HAP-1 (cell line): ENCODE measurements around the gene MS4A18.
"Not testable (repeated sequence)": the region's sequence is repeated elsewhere in the genome, so short reads cannot be mapped to it uniquely, and the experiment has no call there.

ENCODE experiments used
- DNase-seq, 2 experiments: peaks; one replicate each; pipeline ENCODE4 v3.0.0-alpha.2; 2016 to 2020; ENCODE audit warnings: low spot score in 2 of 2
- H3K27me3 ChIP-seq: fragments of 250-450 bp; sonication (Bioruptor Pico); 2 replicates; pipeline ENCODE4 v1.5.1; 2020; ENCODE audit warnings: low read depth, mild to moderate bottlenecking, moderate library complexity
- H3K36me3 ChIP-seq: fragments of 250-450 bp; sonication (Bioruptor Pico); replicated peaks from 2 replicates; pipeline ENCODE4 v1.5.1; 2020; ENCODE audit warnings: mild to moderate bottlenecking
- H3K4me1 ChIP-seq: fragments of 250-450 bp; sonication (Bioruptor Pico); 2 replicates; pipeline ENCODE4 v1.5.1; 2020; ENCODE audit warnings: mild to moderate bottlenecking
- H3K4me3 ChIP-seq: fragments of 250-450 bp; sonication (Bioruptor Pico); 2 replicates; pipeline ENCODE4 v1.5.1; 2020; ENCODE audit warnings: mild to moderate bottlenecking, moderate library complexity
- H3K9me3 ChIP-seq: fragments of 250-450 bp; sonication (Bioruptor Pico); 2 replicates; pipeline ENCODE4 v1.5.1; 2020; ENCODE audit warnings: mild to moderate bottlenecking, moderate library complexity
- in situ Hi-C: fragments of 300-500 bp; cut with MboI; formaldehyde crosslinking; loops from 3 replicates; pipeline ENCODE4 v1.14.3; 2020; ENCODE audit warnings: low sequenced_read_pairs, inconsistent platforms, mixed read lengths

MS4A18 gene

GRCh38 chr11:60711276-60711675 lies 13.2 kb upstream of the MS4A18 start:
- H3K9me3 ChIP-seq, result no peaks in the 10 kb centered on the region
- in situ Hi-C loops, result no loop called here
- H3K4me3 ChIP-seq, result no peak overlapping the region
- H3K36me3 ChIP-seq, result no peaks in the 10 kb centered on the region
- no peak for DNase-seq
- no peaks in the 10 kb centered on the region for H3K27me3 ChIP-seq
- H3K4me1 ChIP-seq, result no peaks in the 10 kb centered on the region

DNA sequence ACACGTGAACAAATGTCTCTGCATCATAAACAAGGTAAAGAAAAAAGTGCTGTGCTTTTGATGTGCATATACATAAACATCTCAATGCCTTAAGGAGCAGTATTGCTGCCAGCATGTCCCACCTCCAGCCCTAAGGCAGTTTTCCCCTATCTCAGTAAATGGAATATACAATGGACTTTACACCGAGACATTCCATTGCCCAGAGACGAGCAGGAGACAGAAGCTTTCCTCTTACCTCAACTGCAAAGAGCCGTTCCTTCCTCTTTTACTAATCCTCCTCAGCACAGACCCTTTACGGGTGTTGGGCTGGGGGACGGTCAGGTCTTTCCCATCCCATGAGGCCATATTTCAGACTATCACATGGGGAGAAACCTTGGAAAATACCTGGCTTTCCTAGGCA lies 11.1 kb upstream of the MS4A18 start:
- H3K4me3 ChIP-seq, H3K27me3 ChIP-seq, H3K9me3 ChIP-seq, DNase-seq, in situ Hi-C loops, H3K4me1 ChIP-seq, H3K36me3 ChIP-seq: not testable (repeated sequence)

DNA sequence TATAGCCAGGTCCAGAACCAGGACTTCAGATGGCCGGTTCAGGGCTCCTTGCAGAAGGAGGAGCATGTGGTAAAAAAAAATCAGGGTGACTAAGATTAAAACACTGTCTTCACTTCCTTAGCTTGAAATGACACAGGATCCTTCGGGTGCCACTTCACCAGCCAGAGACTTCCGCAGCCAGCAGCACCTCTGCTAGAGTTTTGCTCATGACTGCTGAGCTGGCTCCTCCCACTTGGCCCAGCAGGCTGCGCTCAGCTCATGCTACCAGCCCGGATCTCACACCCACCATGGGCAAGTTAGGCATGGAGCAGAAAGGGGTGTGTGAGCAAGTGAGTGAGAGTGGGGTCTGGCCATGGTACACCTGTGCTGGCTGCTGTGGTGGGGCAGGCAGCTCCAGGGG lies 6.6 kb upstream of the MS4A18 start:
- Histone ChIP-seq H3K4me3 (no peak overlapping the region), H3K36me3 (no peaks in the 10 kb centered on the region), H3K27me3 (no peaks in the 10 kb centered on the region), H3K9me3 (0 out of 2 replicates have a peak, but pooled peaks cover 2% of the 10 kb centered on the region), H3K4me1 (no peaks in the 10 kb centered on the region)
- no peak for DNase-seq
- in situ Hi-C loops, result no loop called here

DNA sequence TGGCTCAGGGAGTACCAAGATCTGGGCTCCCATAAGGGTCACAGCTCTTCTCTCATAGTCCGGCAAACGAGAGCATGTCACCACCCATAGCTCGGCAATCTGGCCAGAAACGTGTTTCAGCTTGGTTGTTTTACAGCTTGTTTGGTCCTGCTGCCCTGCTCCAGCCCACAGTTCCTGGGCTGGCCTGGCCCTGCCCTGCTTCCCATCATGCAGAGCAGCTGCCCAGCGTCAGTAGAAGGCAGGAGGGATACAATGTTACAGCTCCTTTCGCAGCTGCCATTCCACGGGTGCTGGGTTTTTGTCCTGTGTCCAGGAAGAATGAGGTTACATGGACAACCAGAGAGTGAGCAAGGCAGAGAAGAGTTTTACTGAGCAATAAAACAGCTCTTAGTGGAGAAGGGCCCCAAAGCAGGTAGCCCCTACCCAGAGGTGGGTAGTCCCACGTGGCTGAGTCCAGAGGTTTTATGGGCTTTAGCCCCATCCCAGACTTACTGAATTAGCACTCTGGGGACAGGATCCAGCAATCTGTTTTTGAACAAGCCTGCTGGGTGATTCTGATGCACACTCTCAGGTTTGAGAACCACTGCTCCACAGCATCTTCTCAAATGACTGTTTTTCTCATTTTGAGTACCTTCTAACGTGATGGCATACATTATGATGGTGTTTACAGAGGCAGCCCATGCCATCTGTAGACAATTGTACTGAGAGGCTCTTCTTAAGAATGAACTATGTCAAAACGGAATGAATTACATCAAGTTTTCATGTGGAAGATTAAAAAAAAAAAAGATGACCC lies 5.8 kb upstream of the MS4A18 start:
- Histone ChIP-seq H3K27me3 (no peaks in the 10 kb centered on the region), H3K36me3 (no peaks in the 10 kb centered on the region), H3K4me3 (no peak overlapping the region), H3K9me3 (0 out of 2 replicates have a peak, but pooled peaks cover 2% of the 10 kb centered on the region), H3K4me1 (no peaks in the 10 kb centered on the region)
- DNase-seq, result no peak
- in situ Hi-C loops, result no loop called here

DNA sequence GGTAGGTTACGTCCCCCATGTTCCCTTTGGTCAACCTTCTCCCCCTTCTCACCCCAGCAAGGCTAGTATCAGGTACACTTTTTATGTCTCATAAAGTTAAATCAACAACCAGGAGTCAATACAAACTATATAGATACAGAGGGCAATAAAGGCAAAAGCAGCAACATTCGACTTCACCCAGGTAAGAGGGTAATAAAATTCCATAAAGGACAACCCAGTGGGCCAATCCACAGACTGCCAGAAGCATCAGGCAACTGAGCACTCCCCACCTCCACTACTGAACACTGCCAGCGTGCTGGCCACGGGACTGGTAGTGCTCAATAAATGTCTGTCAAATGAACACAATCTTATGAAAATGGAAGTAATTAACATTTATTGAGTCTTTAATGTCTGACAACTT lies 5.1 kb upstream of the MS4A18 start:
- Histone ChIP-seq H3K27me3 (no peaks in the 10 kb centered on the region), H3K4me3 (no peak overlapping the region), H3K9me3 (0 out of 2 replicates have a peak, but pooled peaks cover 2% of the 10 kb centered on the region), H3K4me1 (no peaks in the 10 kb centered on the region), H3K36me3 (no peaks in the 10 kb centered on the region)
- DNase-seq, result no peak
- in situ Hi-C loops, result no loop called here

GRCh38 chr11:60720460-60720859 lies 4.1 kb upstream of the MS4A18 start:
- in situ Hi-C loops, result no loop called here
- Histone ChIP-seq H3K4me1 (no peaks in the 10 kb centered on the region), H3K36me3 (no peaks in the 10 kb centered on the region), H3K9me3 (0 out of 2 replicates have a peak, but pooled peaks cover 2% of the 10 kb centered on the region), H3K4me3 (no peak overlapping the region), H3K27me3 (no peaks in the 10 kb centered on the region)
- DNase-seq, result no peak

DNA sequence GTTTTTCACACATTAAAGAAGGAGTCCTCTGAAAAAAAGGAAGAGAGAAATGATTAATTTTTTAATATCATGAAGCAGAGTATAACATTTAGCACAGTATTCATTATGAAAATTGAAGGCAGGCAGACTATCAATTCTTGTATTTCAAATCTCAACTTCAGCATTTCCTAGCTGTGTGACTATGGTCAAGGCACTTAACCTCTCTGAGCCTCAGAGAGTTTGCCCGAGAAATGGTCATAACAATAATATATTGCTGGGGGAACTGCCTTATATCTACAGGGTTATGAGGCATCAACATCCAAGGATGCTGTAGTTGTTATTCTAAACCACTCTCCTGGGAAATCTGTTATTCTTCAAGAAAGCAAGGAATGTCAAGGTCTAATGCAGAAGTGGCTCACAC lies 1.1 kb downstream of the MS4A18 start:
- Histone ChIP-seq H3K4me3 (no peak overlapping the region), H3K36me3 (no peaks in the 10 kb centered on the region), H3K9me3 (no peaks in the 10 kb centered on the region), H3K27me3 (no peaks in the 10 kb centered on the region; the same call in 1 of the 2 replicates), H3K4me1 (no peaks in the 10 kb centered on the region)
- no peak for DNase-seq
- in situ Hi-C loops, result no loop called here

- H3K9me3 ChIP-seq, result no peaks in the 10 kb centered on the region
- no peaks in the 10 kb centered on the region; the same call in 1 of the 2 replicates for H3K27me3 ChIP-seq
- H3K4me1 ChIP-seq, result no peaks in the 10 kb centered on the region
- no peaks in the 10 kb centered on the region for H3K36me3 ChIP-seq
- no peak for DNase-seq
- H3K4me3 ChIP-seq, result no peak overlapping the region
- in situ Hi-C loops, result no loop called here
Observed at GRCh38 chr11:60731586-60731985, 7.1 kb downstream of the MS4A18 start.

DNA sequence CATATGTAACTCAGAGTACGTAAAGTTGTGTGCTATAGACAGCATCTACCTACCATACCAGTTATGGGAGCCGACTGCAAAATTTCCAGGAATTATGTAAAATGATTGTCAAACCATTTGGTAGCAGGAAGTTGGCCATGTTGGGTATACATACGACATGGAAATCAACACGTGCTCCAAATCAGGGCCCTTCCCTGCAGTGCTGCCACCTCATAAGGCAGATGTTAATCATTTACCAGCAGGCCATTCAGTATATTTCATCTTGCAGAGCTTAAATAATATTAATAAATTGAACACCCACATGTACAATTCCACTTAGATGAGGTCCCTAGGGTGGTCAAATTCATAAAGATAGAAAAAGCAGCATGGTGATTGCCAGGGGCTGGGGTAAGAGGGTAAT lies 9.8 kb downstream of the MS4A18 start:
- Histone ChIP-seq H3K4me1 (no peaks in the 10 kb centered on the region), H3K27me3 (no peaks in the 10 kb centered on the region), H3K9me3 (no peaks in the 10 kb centered on the region), H3K4me3 (no peak overlapping the region), H3K36me3 (no peaks in the 10 kb centered on the region)
- DNase-seq, result no peak
- in situ Hi-C loops, result no loop called here

DNA sequence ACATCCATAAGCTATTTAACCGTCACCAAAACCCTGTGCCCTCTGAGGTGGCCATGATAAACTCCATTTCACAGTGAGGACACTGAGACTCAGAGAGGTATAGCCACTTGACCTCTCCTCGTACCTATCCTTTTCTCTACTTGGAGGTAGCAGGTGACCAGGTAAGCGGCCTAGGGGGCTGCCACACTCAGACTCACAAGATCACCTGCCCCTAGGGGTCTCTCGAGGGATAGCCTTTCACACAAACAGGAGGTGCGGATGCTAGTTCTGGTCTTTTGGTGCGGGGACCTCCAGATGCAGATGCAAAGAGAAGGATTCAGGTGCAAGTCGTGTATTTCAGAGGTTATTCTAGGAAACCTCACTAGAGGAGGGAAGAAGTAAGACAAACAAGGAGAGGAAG lies 14.6 kb downstream of the MS4A18 start:
- Histone ChIP-seq H3K4me1 (no peaks in the 10 kb centered on the region), H3K36me3 (no peaks in the 10 kb centered on the region), H3K4me3 (no peak overlapping the region), H3K9me3 (no peaks in the 10 kb centered on the region), H3K27me3 (no peaks in the 10 kb centered on the region)
- DNase-seq, result no peak
- in situ Hi-C loops, result no loop called here

DNA sequence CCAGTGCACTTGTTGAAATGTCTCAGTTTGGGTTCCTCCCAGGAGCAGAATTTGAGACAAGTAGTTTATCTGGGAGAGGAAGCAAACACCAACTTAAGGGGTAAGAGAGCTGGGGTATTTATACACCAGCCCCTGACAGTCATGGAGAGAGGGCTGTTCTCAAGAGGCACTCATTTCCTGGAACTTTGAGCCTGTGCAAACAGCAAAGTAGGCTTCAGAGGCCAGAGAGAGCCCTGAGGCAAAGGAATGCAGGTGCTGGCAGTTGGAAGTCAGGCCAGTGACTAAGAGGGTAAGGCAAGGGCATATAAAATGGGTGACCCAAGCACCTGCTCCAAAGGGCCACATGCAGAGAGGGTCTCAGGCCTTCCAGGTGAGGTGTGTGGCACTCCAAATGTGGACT lies 16.1 kb downstream of the MS4A18 start:
- no peak for DNase-seq
- no peaks in the 10 kb centered on the region for H3K4me1 ChIP-seq
- no peaks in the 10 kb centered on the region for H3K9me3 ChIP-seq
- in situ Hi-C loops, result no loop called here
- no peaks in the 10 kb centered on the region for H3K36me3 ChIP-seq
- H3K27me3 ChIP-seq, result no peaks in the 10 kb centered on the region
- H3K4me3 ChIP-seq, result no peak overlapping the region

- in situ Hi-C loops, result no loop called here
- Histone ChIP-seq H3K36me3 (no peaks in the 10 kb centered on the region), H3K4me3 (no peak overlapping the region), H3K27me3 (no peaks in the 10 kb centered on the region), H3K4me1 (no peaks in the 10 kb centered on the region), H3K9me3 (no peaks in the 10 kb centered on the region)
- DNase-seq, result no peak
Observed at GRCh38 chr11:60741421-60741820, 16.9 kb downstream of the MS4A18 start.

DNA sequence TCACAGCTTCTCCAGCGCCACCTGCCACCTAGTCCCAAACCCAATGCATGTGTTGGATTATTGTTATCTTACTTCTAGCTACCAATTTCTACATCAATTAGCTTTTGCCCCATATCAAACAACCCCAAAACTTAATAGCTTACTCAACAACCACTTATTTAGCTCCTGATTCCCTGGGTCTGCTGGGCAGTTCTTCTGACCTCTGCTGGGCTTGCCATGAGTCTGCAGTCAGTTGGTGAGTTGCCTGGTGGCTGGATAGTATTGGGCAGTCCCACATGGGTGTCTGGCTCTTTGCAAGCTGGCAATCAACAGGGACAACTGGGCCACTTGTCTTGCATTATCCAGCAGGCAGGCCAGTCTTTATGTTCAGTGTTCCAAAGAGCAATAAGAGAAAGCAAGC lies 18.5 kb downstream of the MS4A18 start:
- no peak for DNase-seq
- no peaks in the 10 kb centered on the region for H3K4me1 ChIP-seq
- H3K4me3 ChIP-seq, result no peak overlapping the region
- H3K36me3 ChIP-seq, result no peaks in the 10 kb centered on the region
- no peaks in the 10 kb centered on the region for H3K27me3 ChIP-seq
- in situ Hi-C loops, result no loop called here
- H3K9me3 ChIP-seq, result no peaks in the 10 kb centered on the region

DNA sequence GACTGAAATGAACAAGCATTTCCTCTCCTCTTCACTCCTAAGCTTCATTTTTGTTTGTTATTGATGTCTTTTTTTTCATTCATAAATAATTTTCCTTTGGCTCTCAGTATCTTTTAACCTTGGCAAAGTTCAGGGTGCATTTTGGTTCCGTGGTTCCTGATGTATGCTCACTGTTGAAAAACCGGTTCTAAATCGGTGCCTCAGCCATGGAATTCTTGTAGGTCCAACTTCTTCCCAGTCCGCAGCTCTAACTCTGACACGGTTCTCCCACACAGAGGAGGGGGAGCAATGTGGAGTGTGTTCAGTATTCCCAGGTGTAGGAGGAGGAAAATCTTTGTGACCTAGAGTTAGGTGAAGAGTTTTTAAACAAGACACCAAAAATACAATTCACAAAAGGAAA lies 19.6 kb downstream of the MS4A18 start:
- no peaks in the 10 kb centered on the region for H3K9me3 ChIP-seq
- H3K4me3 ChIP-seq, result no peak overlapping the region
- H3K36me3 ChIP-seq, result no peaks in the 10 kb centered on the region
- H3K4me1 ChIP-seq, result no peaks in the 10 kb centered on the region
- no peaks in the 10 kb centered on the region for H3K27me3 ChIP-seq
- in situ Hi-C loops, result no loop called here
- no peak for DNase-seq
